GM08714 (cell line): ENCODE data around the gene CPLX4.
"Not testable (repeated sequence)": the region's sequence is repeated elsewhere in the genome, so short reads cannot be mapped to it uniquely, and the experiment has no call there.

ENCODE experiments used
- H3K4me3 ChIP-seq: fragments of 200-500 bp; sonication (Bioruptor generic); 2 replicates; pipeline ENCODE4 v1.5.1; 2014; ENCODE audit warnings: mild to moderate bottlenecking, low read length, inconsistent platforms
- ZNF274 ChIP-seq: IDR thresholded peaks from 2 replicates; pipeline ENCODE4 v1.6.1; 2012; ENCODE audit warnings: mild to moderate bottlenecking, low read depth, low read length

Gene CPLX4

DNA sequence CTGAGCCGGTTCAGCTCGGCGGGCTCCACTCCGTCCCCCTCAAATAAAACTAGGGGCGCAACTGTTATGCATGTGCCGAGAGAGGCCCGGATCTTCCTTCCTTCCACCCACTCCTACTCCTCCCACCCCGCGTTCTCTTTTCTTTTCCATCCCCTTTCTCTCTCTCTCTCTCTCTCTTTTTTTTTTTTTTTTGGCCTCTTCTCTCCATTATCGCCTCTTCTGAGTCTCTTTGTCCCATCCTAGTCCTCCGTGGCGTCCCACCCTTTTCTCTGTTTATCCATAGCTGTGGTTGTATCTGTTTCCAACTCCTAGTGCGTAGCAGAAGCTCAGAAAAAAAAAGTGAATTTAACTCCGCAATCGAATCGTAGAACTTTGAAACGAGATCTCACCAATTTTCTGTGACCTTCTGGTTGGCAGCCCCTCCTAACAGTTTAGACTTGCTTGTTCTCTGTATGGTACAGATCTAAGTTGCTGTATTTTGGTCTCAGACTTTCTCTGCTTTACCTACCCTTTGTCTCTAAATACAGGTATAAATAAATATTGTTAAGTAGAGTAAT lies 48.8 kb downstream of the CPLX4 start:
- no peak overlapping the region for H3K4me3 ChIP-seq
- no peak for TF ChIP-seq ZNF274

DNA sequence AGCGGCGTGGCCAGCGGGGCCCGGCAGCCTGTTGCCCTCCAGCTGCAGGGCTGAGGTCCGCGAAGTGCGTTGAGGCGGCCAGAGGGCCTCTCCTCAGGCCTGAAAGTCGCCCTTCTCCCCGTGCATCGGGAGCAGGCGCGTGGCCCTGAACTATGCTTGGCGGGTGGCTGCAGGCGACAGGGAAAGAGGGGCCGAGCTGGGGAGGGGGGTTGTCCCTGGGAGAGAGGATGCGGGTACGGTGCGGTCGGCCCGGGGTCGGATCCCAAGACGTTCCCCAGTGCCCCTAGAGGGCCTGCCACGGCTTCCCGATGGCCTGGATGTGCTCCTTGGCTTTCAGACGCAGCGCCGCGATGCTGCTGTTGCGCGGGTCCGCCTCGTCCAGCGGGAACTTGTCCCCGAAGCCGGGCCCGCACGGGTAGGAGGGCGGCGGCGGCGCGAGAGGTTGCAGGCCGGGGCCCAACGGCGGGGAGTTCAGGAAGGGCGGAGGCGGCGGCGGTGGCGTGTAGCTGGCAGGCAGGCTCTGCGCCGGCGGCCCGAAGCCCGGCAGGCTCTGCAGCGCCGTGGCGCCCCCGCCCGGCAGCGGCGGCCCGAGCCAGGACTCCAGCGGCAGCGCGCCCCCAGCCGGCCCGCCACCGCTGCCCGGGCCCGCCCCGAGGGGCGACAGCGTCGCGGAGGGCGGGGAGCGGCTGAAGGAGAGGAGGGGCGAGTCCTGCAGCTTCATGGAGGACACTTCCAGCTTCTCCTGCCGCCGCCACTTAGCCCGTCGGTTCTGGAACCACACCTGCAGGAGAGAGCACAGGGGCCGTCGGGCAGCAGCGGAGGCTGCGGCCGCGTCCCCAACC lies 49.5 kb downstream of the CPLX4 start:
- H3K4me3 ChIP-seq: no peak overlapping the region
- TF ChIP-seq ZNF274: no peak

DNA sequence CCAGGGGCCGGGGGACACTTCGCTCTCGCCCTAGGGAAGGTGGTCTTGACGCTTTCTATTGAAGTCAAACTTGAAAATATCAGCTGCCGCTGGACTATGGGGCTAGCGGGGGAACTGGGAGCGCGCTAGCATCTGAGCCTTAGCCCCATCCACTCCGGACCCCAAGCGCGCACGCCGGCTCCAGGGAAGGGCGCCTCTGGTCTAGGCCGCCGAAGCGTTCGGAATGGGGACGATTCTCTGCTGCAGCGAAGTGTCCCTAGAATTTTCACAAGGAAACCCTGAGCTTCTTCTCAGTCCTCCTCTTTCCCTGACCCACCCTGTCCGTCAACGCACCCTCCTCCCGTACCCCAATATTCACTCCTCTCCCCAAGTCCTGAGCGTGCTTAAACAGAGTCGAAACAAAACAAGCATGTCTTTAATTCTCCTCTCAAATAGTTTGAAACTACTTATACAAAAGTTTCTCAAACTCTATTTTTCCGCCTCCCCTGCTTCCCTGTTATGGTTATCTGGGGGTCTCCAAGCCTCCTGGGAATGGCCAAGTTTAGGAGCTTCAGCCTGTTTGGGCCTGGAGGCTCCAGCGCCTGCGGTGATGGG lies 50.2 kb downstream of the CPLX4 start:
- H3K4me3 ChIP-seq: no peak overlapping the region

GRCh38 chr18:59267503-59268126 lies 50.8 kb downstream of the CPLX4 start:
- no peak for TF ChIP-seq ZNF274
- H3K4me3 ChIP-seq: no peak overlapping the region

More for the DNA sequence above, 50.2 kb downstream of the CPLX4 start:
- no peak for TF ChIP-seq ZNF274

- H3K4me3 ChIP-seq: no peak overlapping the region
Observed at GRCh38 chr18:59266886-59267502, 51.5 kb downstream of the CPLX4 start.

DNA sequence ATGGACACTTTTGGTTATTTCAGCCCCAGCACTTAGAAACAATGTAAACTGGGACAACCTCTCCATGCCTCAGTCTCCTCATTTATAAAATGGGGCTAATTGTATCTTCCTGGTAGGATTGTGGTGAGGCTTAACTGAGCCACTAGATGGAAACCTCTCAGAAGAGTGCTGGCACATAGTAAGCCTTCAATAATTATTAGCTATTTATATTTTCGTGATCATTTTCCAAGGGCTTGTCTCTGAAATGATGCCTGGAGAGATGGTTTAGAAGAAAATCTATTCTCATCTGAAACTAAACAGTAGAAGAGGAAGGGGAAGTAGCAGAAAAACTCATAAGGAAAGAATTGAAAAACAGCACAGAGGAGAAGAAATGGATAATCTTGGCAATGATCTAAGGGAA lies 52.0 kb downstream of the CPLX4 start:
- H3K4me3 ChIP-seq: no peak overlapping the region
- TF ChIP-seq ZNF274: no peak

More at GRCh38 chr18:59266886-59267502, 51.5 kb downstream of the CPLX4 start:
- no peak for TF ChIP-seq ZNF274

DNA sequence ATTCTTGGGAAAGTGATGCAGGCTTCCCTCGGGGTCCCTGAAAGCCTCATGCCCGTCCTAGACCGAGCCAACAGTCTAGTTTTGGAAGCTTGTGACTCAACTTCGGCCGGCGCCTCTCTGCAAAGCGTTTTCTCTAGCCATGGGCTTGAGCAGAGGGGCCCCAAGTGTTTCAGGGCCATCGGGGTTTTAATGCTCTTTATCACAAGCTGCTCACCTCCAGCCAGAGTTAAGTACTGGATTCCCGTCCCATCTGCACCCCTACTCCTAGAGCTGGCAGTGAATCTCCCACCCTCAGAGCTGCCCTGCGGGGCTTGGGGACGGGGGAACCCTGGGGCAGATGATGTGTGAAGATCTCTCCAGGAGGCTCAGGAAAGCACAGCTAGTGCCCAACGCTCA lies 52.5 kb downstream of the CPLX4 start:
- no peak overlapping the region; the same call in 1 of the 2 replicates for H3K4me3 ChIP-seq
- TF ChIP-seq ZNF274: no peak

- peak overlapping the region; percentile 61 for H3K4me3 ChIP-seq
- no peak for TF ChIP-seq ZNF274
Observed at GRCh38 chr18:59265246-59265973, 53.0 kb downstream of the CPLX4 start.

- H3K4me3 ChIP-seq: peak overlapping the region; percentile 61; the same call in 1 of the 2 replicates
- TF ChIP-seq ZNF274: no peak
Observed at GRCh38 chr18:59264651-59265245, 53.7 kb downstream of the CPLX4 start.

DNA sequence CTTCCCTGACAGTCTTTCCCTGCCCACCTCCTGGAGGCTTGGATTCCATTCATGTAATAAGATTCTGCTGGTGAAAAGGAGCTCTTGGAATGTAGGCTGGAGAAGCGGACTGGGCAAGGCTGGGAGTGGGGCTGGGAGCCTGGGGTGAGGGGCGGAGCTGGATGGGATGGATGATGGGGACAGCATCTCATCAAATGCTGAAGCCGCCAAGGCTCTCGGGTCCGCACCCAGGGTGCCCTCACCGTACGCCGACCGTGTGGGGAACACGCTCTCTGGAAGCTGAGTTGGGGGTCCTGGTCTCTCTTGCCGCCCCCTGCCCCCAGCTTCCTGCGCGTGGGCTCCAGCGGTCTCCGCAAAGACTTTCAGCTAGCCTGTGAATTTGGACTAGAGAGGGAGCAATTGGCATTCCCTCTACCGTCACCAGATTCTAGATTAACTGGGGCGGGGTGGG lies 54.3 kb downstream of the CPLX4 start:
- TF ChIP-seq ZNF274: no peak
- H3K4me3 ChIP-seq: no peak overlapping the region

DNA sequence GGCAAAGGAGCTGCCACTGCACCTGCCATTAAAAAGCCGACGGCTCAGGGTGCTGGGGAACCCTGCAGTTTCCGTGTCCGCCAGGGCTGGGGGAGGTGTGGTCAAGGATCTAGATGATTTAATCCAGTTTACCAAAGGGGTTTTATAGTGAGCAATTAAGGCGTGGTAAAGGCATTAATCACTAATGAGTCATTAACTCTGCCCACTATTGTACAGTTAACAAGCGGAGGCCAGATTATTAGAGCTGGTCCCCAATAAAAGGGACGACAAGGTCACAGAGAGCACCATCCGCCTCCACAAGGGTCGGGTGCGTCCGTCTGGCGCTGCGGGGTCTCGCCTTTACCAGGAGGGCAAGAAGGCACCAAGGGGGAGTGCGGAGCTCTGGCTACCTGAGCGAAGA lies 54.8 kb downstream of the CPLX4 start:
- H3K4me3 ChIP-seq: no peak overlapping the region
- TF ChIP-seq ZNF274: no peak

DNA sequence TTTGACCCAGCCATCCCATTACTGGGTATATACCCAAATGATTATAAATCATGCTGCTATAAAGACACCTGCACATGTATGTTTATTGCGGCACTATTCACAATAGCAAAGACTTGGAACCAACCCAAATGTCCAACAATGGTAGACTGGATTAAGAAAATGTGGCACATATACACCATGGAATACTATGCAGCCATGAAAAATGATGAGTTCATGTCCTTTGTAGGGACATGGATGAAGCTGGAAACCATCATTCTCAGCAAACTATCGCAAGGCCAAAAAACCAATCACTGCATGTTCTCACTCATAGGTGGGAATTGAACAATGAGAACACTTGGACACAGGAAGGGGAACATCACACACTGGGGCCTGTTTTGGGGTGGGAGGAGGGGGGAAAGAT lies 56.2 kb downstream of the CPLX4 start:
- not testable (repeated sequence) for H3K4me3 ChIP-seq

- H3K4me3 ChIP-seq: not testable (repeated sequence)
Observed at GRCh38 chr18:59261842-59262241, 56.6 kb downstream of the CPLX4 start.

GRCh38 chr18:59255491-59255890 lies 63.0 kb downstream of the CPLX4 start:
- H3K4me3 ChIP-seq: not testable (repeated sequence)
